Measurements from ENCODE around the gene DSTYK.
"Not testable (repeated sequence)": the region's sequence is repeated elsewhere in the genome, so short reads cannot be mapped to it uniquely, and the experiment has no call there.

The DSTYK gene

DNA sequence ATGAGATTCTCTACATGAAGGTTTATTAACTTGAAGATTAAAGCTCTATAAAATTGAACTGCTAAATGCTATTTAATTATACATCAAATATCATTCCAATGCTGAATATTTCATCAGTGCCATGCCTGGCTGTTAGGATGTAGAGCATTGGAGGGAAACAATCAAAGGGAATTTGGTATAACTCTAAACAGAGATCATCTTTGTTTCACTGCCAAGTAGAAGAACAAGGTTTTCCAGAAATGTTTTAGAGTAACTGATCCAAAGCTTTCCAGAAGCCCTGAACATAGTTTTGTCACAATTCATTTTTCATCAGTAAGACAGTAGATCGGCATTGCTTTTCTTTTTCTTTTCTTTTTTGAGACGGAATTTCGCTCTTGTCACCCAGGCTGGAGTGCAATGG, 5.9 kb upstream of the DSTYK start:
- no peak for DNase-seq

DNA sequence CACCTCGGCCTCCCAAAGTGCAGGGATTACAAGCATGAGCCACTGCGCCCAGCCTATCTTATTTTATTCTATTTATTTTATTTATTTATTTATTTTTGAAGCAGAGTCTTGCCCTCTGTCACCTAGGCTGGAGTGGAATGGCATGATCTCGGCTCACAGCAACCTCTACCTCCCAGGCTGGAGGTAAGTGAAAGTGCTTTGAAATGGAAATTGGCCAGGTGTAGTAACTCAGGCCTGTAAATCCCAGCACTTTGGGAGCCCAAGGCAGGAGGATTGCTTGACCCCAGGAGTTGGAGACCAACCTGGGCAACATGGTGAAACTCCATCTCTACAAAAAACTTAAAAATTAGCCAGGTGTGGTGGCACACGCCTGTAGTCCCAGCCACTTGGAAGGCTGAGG, 5.1 kb upstream of the DSTYK start:
- DNase-seq, result no peak

DNA sequence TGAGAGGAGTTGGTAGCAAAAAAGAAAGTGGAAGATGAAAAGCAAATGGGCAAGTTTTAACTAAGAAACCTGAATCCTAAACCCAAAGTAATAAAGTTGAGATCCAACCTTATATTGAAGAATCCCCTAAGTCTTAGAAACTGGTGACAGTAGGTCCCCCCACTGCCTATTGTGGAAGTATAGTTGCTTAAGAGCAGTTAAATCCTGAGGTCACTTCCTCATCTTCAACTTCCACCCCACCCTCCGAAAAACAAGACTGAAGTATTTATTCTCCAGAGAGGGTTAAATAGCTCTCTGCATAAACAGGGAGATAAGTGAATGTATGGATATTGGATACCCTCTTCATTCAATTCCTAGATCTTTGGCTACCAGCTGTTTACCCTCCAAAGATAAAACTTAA, 3.3 kb upstream of the DSTYK start:
- no peak for DNase-seq

GRCh38 chr1:205211839-205212536, 486 bp upstream of the DSTYK start:
- no peak for DNase-seq

- no peak for DNase-seq
These were observed 740 bp downstream of the DSTYK start for GRCh38 chr1:205210756-205211168.

DNA sequence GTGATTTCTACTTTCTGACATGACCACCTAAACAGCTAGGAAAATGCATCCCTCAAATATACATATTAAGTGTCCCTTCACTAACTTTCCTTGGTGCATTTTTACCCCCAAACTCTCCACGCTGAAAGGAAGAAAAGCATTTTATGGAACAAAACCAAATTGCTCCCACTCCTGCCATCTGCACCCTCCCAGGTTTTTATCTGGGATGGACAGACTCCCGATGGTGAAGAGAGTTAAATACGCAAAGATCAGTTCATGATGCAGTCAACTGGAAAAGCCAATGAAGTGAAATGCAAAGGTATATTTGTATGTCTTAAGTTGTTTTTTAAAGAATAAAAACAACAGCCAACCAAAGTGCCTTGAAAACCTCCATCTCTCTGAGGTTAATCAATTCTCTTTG, 2.7 kb downstream of the DSTYK start:
- DNase-seq, result no peak

- DNase-seq, result no peak
These were observed 6.4 kb downstream of the DSTYK start for GRCh38 chr1:205205055-205205454.

- no peak for DNase-seq
These were observed 7.0 kb downstream of the DSTYK start for GRCh38 chr1:205204552-205204951.

- DNase-seq, result no peak
These were observed 11.6 kb downstream of the DSTYK start for GRCh38 chr1:205199931-205200299.

DNA sequence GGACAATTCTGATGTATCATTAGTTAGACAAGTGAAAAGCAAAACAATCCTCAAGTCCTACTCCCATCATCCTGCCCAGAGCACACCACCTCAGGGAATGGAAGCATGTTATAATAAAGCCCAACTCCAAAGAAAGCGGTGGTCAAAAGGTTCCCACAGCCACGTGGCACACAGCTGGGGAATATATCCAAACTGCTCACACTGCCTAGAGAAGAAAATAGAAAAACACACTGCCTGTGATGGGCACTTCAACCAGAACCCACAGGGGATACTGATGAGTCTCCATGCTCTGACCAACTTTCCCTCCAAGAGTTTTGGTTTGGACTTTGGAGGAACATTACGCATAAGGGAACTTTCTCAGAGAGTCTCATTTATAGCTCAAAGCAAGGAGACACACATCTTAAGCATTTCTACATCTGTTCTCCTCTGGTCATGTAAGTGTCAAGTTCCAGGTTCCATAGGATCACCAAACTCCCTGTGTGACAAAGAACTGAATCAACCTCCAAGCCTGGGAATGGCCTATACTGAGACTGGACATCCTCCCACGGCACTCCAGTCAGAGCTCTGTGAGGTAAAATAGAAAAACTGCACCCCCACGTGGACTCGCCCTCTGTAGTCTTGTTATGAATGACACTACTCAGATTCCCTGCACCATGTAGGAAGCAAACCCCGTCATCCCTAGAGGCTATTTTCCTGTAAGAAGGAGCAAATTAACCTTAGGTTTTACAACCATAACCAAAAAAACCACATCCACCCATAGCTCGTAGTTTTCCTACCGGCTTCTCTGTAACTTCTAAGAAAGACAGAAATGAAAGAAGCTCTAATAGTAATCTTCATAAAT, 12.2 kb downstream of the DSTYK start:
- DNase-seq, result no peak

DNA sequence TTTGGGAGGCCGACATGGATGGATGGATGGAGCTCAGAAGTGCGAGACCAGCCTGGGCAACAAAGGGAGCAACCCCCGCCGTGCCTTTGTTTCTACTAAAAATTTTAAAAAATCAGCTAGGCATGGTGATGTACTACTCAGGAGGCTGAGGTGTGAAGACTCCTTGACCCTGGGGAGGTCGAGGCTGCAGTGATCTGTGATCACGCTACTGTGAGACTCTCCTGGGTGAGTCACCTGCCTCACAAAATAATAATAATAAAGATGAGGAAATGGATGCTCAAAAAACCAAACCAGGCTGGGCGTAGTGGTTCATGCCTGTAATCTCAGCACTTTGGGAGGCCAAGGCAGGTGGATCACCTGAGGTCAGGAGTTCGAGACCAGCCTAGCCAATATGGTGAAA, 19.2 kb downstream of the DSTYK start:
- no peak for DNase-seq

DNA sequence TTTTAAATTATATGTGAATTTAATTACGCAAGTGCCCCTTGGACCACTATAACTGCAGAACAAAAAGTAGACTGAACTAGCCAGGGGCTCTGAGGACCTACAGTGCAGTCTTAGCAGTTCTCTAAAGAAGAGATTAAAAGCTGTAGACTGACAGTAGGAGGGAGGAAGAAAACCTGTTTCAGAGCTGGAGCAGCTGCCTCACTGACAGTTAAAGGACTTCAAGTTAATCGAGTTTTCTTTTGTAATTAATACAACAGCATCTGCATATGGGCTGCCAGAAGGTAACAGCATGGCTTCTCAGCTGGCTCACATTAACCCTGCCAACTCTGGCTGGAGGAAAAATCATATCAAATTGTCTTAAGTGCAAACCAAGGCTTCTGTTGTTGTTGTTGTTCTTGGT, 19.9 kb downstream of the DSTYK start:
- DNase-seq, result no peak

- no peak for DNase-seq
These were observed 20.5 kb downstream of the DSTYK start for GRCh38 chr1:205190845-205191577.

DNA sequence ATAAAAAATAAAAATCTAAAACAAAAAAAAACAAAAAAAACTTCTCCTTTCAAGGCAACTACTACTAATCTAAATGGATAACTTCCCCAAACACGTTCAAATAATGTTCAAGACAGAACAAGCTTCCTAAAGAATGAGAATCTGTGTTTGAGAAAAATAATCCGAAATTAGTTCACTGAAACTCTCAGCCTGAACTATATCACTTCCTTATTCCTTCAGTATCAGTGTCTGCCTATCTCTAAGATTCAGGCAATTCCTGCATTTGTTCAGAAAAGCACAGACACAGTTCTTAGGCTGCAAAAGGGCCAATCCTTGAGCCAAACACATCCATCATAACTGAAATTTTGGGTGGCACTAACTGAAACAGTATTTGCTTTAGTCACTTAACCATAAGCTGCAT, 22.4 kb downstream of the DSTYK start:
- no peak for DNase-seq

DNA sequence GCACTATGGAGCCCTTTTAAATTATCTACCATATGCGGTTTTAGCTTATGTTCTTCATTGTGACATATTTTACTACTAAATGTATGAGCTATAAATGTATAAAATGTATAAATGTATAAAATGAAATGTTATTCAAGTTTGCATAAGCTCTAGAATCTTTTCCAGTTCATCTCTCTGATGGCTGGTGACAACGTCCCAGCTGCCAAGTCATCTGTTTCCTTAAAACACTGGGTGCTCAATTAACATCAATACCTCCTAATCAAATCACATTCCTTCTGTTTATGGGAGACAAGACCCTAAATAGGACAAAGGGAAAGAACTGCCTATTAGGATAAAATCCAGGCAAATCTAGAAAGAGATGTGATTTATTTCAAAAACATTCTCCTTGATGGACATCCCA, 22.9 kb downstream of the DSTYK start:
- DNase-seq, result no peak

DNA sequence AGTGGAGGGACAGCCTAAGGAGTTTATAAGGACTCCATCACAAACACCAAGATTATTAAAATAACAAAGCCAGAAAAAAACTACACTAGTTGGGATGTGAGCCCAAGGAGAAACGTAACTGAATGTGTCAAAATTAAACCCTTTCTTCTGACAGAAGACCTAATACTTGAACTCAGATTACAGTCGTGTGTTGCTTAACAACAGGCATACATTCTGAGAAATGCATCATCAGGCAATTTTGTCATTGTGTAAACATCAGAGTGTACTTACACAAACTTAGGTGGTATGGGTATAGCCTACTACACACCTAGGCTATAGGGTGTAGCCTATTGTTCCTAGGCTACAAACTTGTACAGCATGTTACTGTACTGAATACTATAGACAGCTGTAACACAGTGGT, 23.4 kb downstream of the DSTYK start:
- no peak for DNase-seq

- no peak for DNase-seq
These were observed 24.1 kb downstream of the DSTYK start for GRCh38 chr1:205187420-205187819.

DNA sequence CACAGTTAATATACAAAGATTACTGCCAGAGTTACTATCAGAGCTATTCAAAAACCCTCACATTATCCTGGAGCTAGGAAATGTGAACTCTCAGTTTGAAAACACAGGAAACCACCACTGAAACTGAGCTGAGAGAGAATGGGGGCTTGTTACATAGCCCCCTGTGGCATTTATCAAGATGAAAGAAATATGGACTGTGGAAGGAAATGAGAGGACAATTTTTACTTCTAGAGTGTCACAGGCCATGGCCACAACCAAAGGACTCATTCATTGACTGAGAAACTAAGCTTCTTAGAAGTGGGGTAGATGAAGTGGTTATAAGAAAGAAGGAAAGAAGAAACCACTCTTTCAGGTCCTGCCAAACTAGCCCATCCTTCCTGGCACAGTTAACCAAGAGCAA, 25.3 kb downstream of the DSTYK start:
- no peak for DNase-seq

- DNase-seq, result no peak
These were observed 27.7 kb downstream of the DSTYK start for GRCh38 chr1:205183676-205184335.

DNA sequence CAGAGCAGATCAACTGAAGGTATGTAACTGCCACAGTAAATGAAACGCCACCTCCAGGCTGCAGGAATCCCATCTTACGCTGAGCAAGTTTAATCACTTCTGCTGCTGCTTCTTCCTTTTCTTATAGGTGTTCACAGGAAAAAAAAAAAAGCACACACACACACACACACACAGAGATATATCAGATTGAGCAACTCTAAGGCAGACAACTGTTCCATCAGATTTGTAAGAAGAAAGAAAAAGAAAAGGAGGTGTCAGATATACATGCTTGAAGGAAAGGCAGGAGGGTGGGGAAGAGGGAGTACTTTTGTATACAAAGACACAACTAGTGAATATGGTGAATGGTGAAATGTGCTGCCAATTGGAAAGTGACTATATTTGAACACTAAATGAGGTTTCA, 28.6 kb downstream of the DSTYK start:
- DNase-seq, result no peak

GRCh38 chr1:205180331-205180730, 31.2 kb downstream of the DSTYK start:
- not testable (repeated sequence) for DNase-seq

GRCh38 chr1:205179842-205180241, 31.7 kb downstream of the DSTYK start:
- no peak for DNase-seq

- DNase-seq, result no peak
These were observed 38.7 kb downstream of the DSTYK start for GRCh38 chr1:205172729-205173366.

All from NCI-H1105 (cell line).